Measurements from ENCODE around the gene DDX54.

DNA sequence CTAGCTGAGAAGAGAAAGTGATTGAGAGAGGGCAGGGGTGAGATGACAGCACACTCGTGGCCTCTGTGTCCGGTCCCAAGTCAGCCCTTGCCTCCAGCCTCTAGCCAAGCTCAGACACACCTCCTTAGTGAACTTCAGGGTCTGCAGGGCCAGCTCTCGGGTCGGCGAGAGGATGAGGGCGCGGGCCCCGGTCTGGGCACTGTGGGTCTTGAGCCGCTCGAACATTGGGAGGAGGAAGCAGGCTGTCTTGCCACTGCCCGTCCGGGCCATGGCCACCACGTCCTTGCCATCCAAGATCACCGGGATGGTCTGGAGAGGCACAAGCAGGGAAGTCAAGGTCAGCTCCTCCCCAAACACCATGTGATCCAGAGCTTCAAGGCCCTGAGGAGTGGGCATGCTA lies 6.3 kb downstream of the DDX54 start:
- TF ChIP-seq POLR2A (IDR thresholded peaks at IDR 0.05): no peak
- TF ChIP-seq, protein P1, sequence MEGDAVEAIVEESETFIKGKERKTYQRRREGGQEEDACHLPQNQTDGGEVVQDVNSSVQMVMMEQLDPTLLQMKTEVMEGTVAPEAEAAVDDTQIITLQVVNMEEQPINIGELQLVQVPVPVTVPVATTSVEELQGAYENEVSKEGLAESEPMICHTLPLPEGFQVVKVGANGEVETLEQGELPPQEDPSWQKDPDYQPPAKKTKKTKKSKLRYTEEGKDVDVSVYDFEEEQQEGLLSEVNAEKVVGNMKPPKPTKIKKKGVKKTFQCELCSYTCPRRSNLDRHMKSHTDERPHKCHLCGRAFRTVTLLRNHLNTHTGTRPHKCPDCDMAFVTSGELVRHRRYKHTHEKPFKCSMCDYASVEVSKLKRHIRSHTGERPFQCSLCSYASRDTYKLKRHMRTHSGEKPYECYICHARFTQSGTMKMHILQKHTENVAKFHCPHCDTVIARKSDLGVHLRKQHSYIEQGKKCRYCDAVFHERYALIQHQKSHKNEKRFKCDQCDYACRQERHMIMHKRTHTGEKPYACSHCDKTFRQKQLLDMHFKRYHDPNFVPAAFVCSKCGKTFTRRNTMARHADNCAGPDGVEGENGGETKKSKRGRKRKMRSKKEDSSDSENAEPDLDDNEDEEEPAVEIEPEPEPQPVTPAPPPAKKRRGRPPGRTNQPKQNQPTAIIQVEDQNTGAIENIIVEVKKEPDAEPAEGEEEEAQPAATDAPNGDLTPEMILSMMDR (IDR thresholded peaks at IDR 0.05): no peak

All from adrenal gland (tissue), 5 donors.